Esophagus (tissue), 2 donors: Measurements from ENCODE around the gene BLMH. TPM values are rescaled to one million over a fixed set of nuclear protein-coding genes. Genes with fewer than 3 reads are reported as not detected.

Source experiments
- H3K27ac ChIP-seq, 2 donors: one replicate each; pipeline ENCODE4 v1.5.1; 2013; ENCODE audit warnings: low read depth in 2 of 2, mild to moderate bottlenecking in 2 of 2, inconsistent platforms in 1 of 2, low read length in 1 of 2, moderate library complexity in 1 of 2
- H3K27me3 ChIP-seq, 2 donors: one replicate each; pipeline ENCODE4 v1.6.1; 2013; ENCODE audit warnings: low read length in 2 of 2, control low read depth in 1 of 2, mild to moderate bottlenecking in 1 of 2; ENCODE audit not compliant: insufficient read depth in 2 of 2, control insufficient read depth in 1 of 2
- H3K36me3 ChIP-seq, 2 donors: one replicate each; pipeline ENCODE4 v1.6.1; 2013; ENCODE audit warnings: low read length in 1 of 2; ENCODE audit not compliant: control insufficient read depth in 2 of 2, insufficient read depth in 2 of 2
- H3K4me1 ChIP-seq, 2 donors: one replicate each; pipeline ENCODE4 v1.6.1; 2013; ENCODE audit warnings: low read length in 1 of 2; ENCODE audit not compliant: control insufficient read depth in 2 of 2, insufficient read depth in 2 of 2
- H3K4me3 ChIP-seq, 2 donors: one replicate each; pipeline ENCODE4 v1.5.1; 2013; ENCODE audit warnings: low read length in 2 of 2, mild to moderate bottlenecking in 2 of 2, low read depth in 1 of 2, moderate library complexity in 1 of 2
- H3K9me3 ChIP-seq, 2 donors: one replicate each; pipeline ENCODE4 v1.6.1; 2013; ENCODE audit warnings: mild to moderate bottlenecking in 2 of 2, low read depth in 1 of 2, low read length in 1 of 2, moderate library complexity in 1 of 2; ENCODE audit not compliant: control insufficient read depth in 2 of 2, insufficient read depth in 1 of 2
- WGBS, 2 donors: extraction: QIAGEN DNeasy Blood & Tissue Kit; methylation state at CpG; one replicate each; pipeline ENCODE4 v1.1.7; 2013; 5-methylcytosine and 5-hydroxymethylcytosine counted together
- polyA plus RNA-seq, 2 donors: library from polyadenylated mRNA; stranded (reverse); fragments of 200-250 nt; gene quantifications; one replicate each; pipeline ENCODE4 v1.2.3, GENCODE V29; 2013
- donor health status: healthy with polysubstance abuse.
- donor health status: Bipolar disorder and iron deficiency.

Gene BLMH
- polyA plus RNA-seq, 2 donors, result 8.9 to 23.7 TPM

DNA sequence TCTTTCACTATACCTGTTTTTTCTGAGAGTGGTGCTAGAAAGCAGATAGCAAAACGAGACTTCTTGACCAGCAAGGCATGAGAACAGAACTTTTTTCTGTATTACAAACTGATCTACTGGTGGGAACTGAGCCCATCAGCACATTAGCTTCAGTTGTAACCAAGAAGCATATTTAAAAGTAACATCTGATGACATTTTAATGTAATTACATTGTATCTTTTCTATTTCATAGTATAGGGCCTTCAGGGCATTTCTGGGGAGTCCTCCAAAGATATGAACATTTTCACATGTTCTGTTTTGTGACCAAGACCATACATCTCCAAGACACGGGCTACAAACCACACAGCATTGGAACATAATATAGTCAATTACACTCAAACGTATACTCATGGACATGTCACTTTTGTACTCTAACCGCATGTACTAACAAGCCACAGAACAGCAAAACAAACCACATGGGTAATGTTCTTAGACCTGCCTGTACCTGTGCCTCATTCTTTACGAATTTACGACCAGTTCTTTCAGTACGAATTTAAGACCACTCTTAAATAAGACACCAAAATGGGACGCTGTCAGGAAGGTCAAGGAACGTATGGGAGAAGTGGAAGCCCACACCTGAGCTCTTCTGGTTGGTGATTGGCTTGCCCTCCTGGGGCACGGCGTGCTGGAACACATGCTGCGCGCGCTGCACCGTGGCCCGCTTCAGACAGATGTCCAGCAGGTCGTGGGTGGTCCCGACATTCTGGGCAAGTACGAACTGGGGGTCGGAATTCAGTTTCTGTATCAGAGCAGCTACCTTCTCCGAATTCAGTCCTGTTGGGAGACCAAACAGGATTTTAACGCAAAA lies 825 bp downstream of the BLMH start:
- Histone ChIP-seq H3K9me3 (no peaks in the 10 kb centered on the region), H3K27ac (peak overlapping the region in 1 of 2 donors; percentile 17), H3K36me3 (peaks cover 3% of the 10 kb centered on the region in 2 donors), H3K4me3 (peak overlapping the region; percentile 84 to 87), H3K4me1 (no peaks in the 10 kb centered on the region), H3K27me3 (no peaks in the 10 kb centered on the region)
- 3% methylated on average over 22 of the region's 22 CpGs for WGBS, 2 donors

- no peak overlapping the region for H3K27ac ChIP-seq
- no peaks in the 10 kb centered on the region for H3K9me3 ChIP-seq
- H3K4me1 ChIP-seq, result no peaks in the 10 kb centered on the region
- WGBS, 2 donors, result 77 to 82% methylated on average over 2 of the region's 2 CpGs
- H3K4me3 ChIP-seq, result no peak overlapping the region
- no peaks in the 10 kb centered on the region for H3K27me3 ChIP-seq
- peaks cover 3 to 7% of the 10 kb centered on the region in 2 donors for H3K36me3 ChIP-seq
Measured at GRCh38 chr17:30290077-30290476, 1.7 kb downstream of the BLMH start.

DNA sequence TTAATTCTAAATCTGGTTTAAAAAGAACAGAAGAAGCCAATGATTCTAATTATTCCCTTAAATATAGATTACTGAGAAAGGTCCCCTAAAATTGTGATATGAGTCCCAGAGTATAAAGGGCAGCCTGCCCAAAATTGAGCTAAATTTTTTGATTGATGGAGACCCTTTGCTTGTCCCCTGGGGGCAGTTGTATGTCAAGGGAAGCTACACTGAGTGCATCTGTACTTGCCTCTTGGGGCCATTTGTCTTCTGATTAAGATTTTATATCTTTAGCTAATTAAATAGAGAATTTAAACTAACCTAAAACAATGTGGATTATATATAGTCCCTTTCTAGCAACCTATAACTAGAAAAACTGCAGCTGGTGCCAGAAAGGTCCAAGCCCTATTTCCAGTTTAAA lies 12.6 kb downstream of the BLMH start:
- no peaks in the 10 kb centered on the region for H3K9me3 ChIP-seq
- H3K27ac ChIP-seq, result no peak overlapping the region
- H3K27me3 ChIP-seq, result no peaks in the 10 kb centered on the region
- peaks cover 0 to 4% of the 10 kb centered on the region in 2 donors for H3K36me3 ChIP-seq
- H3K4me1 ChIP-seq, result no peaks in the 10 kb centered on the region
- H3K4me3 ChIP-seq, result no peak overlapping the region

DNA sequence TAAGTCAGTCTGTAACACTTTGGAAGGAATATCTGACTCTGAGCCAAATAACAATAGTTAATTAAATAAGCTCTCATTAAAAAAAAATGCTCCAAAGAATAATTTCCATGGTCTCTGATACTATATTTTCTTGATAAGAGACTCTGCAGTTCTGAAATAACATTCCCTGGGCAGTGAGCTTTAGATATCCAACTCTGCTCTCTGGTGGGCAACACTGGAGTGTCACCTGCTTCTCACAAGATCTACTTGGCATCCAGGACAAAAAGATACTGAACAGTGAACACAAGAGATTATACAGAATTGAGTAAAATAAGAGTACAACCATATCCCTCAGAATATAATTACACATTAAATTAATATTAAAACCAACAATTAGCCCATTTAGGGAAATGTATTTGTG lies 13.7 kb downstream of the BLMH start:
- Histone ChIP-seq H3K4me1 (no peaks in the 10 kb centered on the region), H3K4me3 (no peak overlapping the region), H3K27me3 (no peaks in the 10 kb centered on the region), H3K9me3 (no peaks in the 10 kb centered on the region), H3K27ac (no peak overlapping the region), H3K36me3 (peaks cover 0 to 11% of the 10 kb centered on the region in 2 donors)

DNA sequence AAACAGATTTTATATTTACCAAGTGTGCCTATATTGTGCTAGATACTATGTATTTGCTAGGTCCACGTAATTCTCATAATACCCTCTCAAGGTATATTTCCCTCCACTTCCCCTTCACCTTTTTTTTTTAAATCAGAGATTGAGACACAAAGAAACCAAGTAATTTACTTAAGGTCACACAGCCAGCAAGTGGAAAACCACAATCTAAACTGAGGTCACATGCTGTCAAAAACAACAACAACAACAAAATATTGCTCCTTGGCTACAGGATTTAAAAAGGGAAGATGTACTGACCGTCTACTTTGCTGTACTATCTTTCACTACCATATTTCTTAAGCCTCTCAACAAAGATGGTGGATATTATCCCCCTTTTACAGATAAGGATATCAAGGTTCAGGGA lies 15.8 kb downstream of the BLMH start:
- no peaks in the 10 kb centered on the region for H3K27me3 ChIP-seq
- 93 to 94% methylated on average over 2 of the region's 2 CpGs for whole genome bisulfite sequencing, 2 donors
- H3K9me3 ChIP-seq, result no peaks in the 10 kb centered on the region
- H3K36me3 ChIP-seq, result peaks cover 2 to 13% of the 10 kb centered on the region in 2 donors
- H3K4me1 ChIP-seq, result no peaks in the 10 kb centered on the region
- H3K27ac ChIP-seq, result no peak overlapping the region
- no peak overlapping the region for H3K4me3 ChIP-seq

GRCh38 chr17:30274887-30275286 lies 16.9 kb downstream of the BLMH start:
- Histone ChIP-seq H3K27ac (no peak overlapping the region), H3K27me3 (no peaks in the 10 kb centered on the region), H3K9me3 (no peaks in the 10 kb centered on the region), H3K36me3 (peaks cover 2 to 12% of the 10 kb centered on the region in 2 donors), H3K4me1 (no peaks in the 10 kb centered on the region), H3K4me3 (no peak overlapping the region)
- WGBS, 2 donors, result 93 to 97% methylated on average over 3 of the region's 3 CpGs

DNA sequence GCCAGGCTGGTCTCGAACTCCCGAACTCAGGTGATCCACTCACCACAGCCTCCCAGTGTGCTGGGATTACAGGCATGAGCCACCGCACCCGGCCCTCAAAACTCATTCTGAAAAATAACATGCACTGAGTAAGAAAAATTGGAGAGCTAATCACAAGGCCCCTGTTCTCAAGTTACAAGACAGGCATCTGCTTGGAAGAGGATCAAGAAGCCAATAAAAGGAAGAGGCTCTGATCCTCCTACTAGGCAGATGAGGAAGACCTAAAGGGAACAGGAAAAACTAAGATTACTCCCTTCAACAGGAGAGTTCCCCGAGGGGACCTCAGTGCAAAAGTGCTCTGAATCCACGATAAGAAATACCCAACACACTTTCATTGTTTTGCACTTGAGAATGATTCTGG lies 18.4 kb downstream of the BLMH start:
- 93 to 95% methylated on average over 6 of the region's 6 CpGs for WGBS, 2 donors
- Histone ChIP-seq H3K4me1 (no peaks in the 10 kb centered on the region), H3K27ac (no peak overlapping the region), H3K4me3 (no peak overlapping the region), H3K27me3 (no peaks in the 10 kb centered on the region), H3K36me3 (peaks cover 2 to 10% of the 10 kb centered on the region in 2 donors), H3K9me3 (no peaks in the 10 kb centered on the region)

DNA sequence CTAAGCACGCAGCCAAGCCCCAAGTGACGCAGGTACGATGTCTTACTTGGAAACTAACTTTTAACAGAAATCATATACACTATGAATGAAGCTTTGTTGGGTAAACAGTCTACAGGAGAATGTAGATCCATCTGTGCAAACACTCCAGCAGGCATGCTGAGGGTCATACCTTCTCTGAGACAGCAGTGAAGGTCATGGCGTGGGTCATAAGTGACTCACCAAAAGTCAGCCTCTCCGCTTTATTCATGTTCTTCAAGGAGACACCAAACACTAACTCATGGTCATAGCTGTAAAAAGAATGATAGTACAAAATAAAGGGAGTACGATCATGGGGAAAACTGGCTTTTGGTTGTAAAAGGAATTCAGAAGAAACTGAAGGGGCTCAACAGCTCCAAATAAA lies 20.6 kb downstream of the BLMH start:
- Histone ChIP-seq H3K9me3 (no peaks in the 10 kb centered on the region), H3K27me3 (no peaks in the 10 kb centered on the region), H3K27ac (no peak overlapping the region), H3K4me1 (no peaks in the 10 kb centered on the region), H3K4me3 (no peak overlapping the region), H3K36me3 (peaks cover 5 to 14% of the 10 kb centered on the region in 2 donors)
- 93 to 98% methylated on average over 6 of the region's 6 CpGs for WGBS, 2 donors

DNA sequence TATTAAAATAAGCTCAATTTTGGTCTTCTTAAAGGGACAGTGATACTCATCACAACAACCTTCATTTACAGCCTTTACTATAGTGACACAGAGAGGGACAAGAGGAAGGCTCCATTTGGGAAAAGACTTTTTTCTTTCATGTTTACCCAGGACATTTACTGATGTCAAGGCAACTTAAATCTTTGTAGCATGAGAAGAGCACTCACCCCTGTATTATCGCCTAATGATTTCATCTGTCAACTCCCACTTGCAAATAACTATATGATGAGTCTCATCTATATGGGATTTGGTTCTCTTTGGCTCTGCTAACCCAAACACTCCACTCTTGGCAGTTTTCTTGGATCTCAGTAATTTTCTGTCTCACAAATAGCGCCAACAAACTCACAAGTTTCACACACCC lies 24.1 kb downstream of the BLMH start:
- WGBS, 2 donors, result 92 to 95% methylated on average over 2 of the region's 2 CpGs
- no peaks in the 10 kb centered on the region for H3K27me3 ChIP-seq
- H3K9me3 ChIP-seq, result no peaks in the 10 kb centered on the region
- H3K4me1 ChIP-seq, result no peaks in the 10 kb centered on the region
- peaks cover 5 to 7% of the 10 kb centered on the region in 2 donors for H3K36me3 ChIP-seq
- no peak overlapping the region for H3K4me3 ChIP-seq
- no peak overlapping the region for H3K27ac ChIP-seq
